Midbrain (tissue), 1 donor: Measurements from ENCODE around the gene PAPPA2.

Experiments used
- DNase-seq: peaks from one replicate; lab custom pipeline; 2025; lab: John Stamatoyannopoulos, UW

PAPPA2 gene

DNA sequence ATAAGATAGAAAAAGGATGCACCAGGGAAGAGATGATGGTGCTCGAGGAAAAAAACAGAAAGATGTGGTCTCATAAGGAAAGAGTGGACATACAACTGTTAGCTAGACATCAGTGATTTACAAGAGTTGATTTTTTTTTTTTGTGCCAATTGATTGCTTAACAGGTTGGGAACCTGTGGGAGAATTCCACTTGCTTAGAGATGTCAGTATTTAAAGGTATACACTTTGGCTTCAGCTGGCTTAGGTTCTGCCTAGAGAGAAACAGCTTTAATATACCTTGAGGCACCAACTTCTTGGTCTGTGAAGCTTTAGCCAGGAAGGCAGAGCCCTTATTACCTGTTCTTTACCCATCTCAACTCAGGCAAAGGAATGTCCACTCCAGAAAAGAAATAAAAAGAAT lies 303.8 kb downstream of the PAPPA2 start:
- no peak for DNase-seq

DNA sequence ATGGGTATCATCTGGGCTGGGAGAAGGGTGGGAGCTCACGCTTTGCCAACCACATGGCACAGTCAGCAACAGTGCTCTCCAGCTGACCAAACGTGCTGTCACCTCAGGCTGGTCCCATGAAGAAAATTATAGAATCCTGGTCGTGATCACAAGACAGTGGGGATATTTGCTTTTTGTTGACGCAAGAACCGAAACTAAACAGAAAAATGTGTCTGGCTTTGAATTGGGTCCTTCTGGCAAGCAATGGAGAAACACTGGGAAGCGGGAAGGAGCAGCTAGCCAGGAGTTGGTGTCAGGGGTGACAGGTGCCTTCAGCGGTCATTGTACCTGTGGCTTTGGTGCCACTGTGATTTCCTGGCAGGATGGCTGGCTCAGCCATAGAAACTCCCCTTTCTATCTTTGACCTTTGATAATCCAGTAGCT lies 304.8 kb downstream of the PAPPA2 start:
- DNase-seq = no peak

DNA sequence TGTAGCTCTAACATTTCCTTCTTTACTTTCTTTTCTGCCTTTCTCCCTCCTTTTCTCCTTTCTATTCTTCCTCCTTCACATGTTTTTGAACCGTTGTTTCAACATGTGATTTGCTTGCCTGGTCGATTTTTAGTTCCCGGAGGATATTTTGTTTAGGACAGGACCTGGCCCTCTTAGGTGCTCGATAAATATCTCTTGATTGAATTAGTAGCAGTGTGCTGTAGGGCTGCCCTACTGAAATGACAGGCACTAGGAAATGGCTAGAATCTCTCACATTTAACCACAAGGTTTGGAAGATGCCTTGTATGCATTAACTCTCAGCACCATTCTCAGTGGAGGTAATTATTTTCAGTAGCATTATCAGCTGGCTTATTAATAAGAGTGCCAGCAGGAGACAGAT lies 305.6 kb downstream of the PAPPA2 start:
- no peak for DNase-seq

GRCh38 chr1:176770066-176770465 lies 307.1 kb downstream of the PAPPA2 start:
- no peak for DNase-seq

DNA sequence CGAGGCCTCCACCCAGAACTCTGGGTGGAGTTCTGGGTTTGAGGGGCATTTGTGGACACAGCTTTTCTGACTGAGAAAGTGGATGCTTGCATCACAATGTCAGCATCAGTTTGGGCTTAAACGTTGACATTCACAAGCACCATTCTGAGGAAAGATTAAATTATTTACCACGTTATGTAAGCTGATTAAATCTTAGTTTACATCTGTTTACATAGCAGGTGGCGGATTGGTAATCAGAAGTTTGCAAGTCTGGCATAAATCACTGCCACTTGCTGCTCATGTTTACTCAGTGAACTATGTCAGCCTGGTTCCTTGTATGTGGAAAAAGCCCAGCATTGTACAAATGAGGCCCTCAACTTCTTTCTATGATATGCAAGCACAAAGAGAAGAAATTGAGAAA lies 310.1 kb downstream of the PAPPA2 start:
- DNase-seq = no peak

DNA sequence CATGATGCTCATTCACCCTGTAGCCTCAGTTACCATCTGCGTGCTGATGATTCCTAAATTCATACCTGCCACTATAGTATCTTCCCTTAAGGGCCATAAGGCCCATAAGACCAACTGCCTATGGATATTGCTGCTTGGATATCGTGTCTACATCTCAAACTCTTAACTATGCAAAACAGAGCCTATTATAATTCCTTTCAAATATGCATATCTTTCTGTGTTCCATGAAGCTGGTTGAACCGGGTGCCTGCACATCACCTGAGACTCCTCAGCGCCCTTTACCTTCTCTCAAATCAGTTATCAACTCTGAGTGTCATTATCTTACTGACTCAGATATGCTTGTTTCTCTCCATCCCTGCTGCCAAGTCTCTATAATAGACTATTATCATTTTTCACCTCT lies 311.2 kb downstream of the PAPPA2 start:
- no peak for DNase-seq

- DNase-seq = no peak
Observed at GRCh38 chr1:176775378-176775777, 312.4 kb downstream of the PAPPA2 start.

DNA sequence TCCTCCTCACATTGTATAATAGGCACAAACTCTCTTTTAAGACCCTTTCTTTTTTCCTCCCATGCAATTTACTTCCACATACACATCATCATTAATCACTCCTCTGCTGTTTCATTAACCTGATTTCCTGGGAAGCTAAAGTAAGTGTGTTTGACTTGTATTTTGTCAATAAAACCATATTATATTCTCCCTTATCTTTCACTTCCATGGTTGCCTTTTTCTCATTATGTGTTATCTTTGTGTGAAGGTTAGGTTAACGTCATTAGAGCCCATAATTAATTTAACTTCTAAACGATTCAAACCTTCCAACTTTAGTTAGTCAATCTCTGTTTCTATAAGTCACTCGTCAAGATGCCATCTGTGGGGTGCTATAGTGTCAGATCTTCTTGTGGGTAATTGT lies 313.0 kb downstream of the PAPPA2 start:
- no peak for DNase-seq

DNA sequence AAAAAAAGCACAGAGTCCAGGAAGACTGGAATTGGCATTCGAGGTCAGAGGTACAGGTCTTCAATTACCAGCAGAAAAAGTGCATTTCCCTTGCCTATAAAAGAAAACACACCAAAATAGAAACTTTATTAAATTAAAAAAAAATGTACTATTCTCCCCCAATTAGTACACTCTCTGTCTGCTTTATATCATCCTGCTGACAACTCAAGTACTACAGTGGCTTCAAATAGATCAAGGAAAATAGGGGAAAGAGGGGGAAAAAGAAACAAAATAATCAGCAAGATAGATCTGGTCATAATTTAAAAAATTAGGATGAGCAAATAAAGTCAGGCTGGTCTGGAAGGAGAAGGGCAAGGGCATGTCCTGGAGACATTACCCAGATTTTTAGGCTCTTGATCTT lies 315.1 kb downstream of the PAPPA2 start:
- DNase-seq = no peak

- no peak for DNase-seq
Observed at GRCh38 chr1:176779992-176780328, 317.0 kb downstream of the PAPPA2 start.

DNA sequence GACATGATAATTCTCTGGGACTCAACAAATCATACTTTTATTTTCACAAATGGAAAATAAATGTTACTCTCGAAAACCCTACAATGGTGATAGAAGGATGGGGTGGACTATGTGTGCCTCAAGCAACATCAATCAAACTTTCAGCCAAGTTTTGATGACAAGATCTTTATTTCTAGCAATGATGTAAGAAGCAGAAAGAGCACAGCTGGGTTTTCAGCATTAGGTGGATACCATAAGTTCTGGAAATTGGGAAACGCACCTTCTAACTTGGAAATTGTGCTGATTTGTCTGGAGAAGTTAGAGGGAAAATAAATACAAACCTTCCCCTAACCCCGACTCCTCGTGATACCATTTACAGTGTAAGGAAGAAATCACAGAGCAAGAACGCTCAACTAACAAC lies 320.3 kb downstream of the PAPPA2 start:
- no peak for DNase-seq

DNA sequence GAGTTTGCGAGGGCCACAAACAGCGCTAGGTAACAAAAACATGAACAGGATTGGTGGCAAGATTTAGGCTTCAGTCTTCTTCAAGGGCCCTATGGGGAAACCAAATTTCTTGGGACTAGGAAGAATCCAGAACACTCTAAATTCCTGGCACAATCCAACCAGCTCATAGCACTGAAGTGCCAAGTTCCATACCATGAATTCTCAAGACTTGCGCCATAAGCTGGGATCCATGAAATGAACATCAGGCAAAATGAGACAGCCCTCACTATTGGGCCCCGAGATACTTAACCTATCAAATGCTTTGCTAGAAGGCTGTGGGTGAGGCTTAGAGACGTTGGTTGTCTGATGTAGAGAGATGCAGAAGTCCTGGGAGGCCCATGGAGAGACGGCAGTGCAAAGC lies 322.1 kb downstream of the PAPPA2 start:
- no peak for DNase-seq

DNA sequence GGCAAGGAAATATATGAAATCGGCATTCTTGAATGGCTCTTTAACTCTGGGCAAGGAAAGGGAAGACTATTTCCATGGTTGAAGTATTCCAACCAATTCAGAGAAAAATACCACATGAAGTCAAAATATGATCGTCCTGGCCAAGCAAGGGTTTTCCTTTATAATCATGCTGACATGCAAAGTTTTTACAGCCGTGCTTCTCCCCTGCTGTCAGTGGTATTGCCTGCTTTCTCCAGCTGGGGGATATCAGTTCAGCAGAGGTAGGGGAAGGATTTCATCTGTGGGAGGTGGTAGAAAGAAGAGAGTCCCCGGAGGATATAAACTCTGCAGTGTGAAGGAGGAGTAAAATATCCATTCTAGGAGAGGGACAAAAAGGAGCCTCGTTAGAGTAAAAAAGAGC lies 322.8 kb downstream of the PAPPA2 start:
- DNase-seq = no peak

DNA sequence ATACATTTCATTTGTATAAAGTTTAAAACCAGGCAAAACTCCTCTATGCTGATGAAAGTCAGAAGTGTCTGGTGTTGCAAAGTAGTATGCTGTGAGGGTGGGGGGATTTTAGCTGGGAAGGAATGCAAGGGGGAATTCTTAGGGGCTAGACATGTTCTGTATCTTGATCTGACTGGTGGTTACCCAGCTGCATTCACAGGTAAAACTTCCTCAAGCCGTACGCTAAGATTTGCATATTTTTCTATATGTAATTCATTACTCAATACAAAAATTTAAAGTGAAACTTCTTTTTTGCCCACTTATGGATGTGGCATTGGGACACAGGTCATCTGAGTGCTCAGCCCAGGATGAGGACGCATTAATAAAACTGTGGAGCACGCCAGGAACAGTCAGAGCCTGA lies 323.3 kb downstream of the PAPPA2 start:
- DNase-seq = no peak

GRCh38 chr1:176789571-176790090 lies 326.7 kb downstream of the PAPPA2 start:
- DNase-seq = no peak

DNA sequence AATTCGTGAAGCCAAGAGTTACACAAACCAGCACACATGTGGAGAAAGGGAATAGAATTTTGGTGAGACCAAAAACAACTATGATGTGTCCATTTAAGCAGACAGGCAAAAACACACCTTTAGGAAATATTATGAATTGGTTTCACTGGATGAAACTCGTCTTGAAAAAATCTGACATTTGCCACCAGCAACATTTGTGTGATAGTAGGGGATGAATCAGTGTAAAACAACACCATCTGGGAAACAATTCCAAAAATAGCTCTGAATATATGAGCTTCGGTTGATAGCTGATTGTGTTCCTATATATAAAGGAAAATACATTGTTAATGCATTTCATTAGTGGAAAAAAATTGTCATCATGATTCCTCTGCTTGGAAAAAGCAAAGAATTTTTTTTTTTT lies 327.8 kb downstream of the PAPPA2 start:
- no peak for DNase-seq

DNA sequence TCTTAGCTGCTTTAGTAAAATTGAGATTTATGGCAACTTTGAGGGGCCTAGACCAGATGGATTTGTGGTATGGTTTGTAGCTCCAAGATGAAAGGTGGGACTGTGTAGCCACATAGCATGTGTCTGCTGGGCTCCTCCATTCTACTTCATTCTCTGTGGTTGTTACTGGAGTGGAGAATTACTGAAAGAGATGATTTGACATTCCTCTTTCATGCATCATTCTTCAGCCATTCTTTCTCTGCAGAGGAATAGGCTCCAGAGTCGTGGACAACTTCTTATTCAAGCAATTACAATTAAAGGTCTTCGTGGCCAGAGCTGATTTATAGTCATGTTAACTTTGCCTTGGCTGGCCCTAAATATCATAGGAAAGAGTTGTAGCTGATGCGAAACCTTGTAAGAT lies 328.9 kb downstream of the PAPPA2 start:
- DNase-seq = no peak

GRCh38 chr1:176794897-176795508 lies 332.0 kb downstream of the PAPPA2 start:
- no peak for DNase-seq

DNA sequence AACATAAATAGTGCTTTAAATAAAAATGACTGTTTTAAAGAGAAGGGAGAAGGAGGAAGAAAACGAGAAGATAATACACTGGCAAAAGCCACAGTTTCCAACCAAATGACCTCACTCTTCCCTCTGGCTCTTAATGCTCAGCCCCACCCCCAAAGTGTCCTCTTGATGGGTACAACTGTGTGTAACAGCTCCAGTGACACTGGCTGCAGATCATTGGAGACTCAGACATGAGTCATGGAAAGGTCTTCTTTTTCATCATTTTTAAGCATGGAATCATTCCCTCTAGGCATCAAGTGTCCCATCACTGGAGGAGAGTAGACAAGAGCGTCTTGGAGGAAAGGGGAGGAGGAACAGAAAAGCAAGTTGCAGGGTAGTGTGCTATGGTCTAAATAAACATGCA lies 333.0 kb downstream of the PAPPA2 start:
- DNase-seq = no peak

DNA sequence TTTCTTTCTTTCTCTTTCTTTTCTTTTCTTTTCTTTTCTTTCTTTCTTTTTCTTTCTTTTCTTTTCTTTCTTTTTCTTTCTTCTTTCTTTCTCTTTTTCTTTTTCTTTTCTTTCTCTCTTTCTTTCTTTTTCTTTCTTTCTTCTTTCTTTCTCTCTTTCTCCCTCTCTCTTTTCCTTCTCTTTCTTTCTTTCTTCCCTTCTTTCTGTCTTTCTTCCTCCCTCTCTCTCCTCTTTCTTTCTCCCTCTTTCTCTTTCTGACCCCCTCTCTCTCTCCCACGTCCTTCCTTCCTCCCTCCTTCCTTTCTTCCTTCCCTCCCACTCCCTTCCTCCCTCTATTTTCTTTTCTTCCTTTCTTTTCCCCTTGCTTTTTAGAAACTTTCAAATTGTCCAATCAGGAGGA lies 333.6 kb downstream of the PAPPA2 start:
- DNase-seq = no peak

GRCh38 chr1:176799327-176799726 lies 336.4 kb downstream of the PAPPA2 start:
- DNase-seq = no peak

DNA sequence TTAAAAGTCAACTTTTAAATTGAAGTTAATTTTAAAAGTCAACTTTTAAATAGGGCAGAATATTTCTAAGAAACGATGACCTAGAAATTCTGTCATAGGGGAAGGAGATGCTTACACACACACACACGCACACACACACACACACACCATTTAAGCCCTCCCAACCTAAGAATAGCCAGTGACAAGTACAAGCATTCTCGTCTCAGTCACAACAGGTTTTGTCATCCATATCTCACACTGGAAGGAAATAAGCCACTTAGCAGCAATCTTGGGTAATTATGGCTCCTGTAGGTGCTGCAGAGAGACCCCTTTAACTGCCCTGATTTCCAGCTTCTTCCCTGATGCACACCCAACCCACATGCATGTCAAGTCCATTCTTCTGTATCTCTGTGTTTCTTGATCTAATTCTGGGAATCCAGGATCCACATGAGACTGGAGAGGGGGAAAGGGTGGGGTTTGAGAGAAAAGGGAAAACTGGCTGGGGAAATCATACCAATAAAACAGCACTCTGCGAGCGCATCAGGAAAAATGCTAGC lies 338.1 kb downstream of the PAPPA2 start:
- no peak for DNase-seq

- DNase-seq = no peak
Observed at GRCh38 chr1:176801514-176802020, 338.6 kb downstream of the PAPPA2 start.

- DNase-seq = no peak
Observed at GRCh38 chr1:176802316-176802715, 339.3 kb downstream of the PAPPA2 start.
